GM19395 (cell line): ENCODE data around the gene FAIM2.

ENCODE experiments used
- ATAC-seq: cut with Tn5 transposase; IDR thresholded peaks from one replicate; pipeline ENCODE4 v1.9.1; 2021; ENCODE audit warnings: mild to moderate bottlenecking, moderate library complexity; ENCODE audit not compliant: unreplicated experiment

The FAIM2 gene

DNA sequence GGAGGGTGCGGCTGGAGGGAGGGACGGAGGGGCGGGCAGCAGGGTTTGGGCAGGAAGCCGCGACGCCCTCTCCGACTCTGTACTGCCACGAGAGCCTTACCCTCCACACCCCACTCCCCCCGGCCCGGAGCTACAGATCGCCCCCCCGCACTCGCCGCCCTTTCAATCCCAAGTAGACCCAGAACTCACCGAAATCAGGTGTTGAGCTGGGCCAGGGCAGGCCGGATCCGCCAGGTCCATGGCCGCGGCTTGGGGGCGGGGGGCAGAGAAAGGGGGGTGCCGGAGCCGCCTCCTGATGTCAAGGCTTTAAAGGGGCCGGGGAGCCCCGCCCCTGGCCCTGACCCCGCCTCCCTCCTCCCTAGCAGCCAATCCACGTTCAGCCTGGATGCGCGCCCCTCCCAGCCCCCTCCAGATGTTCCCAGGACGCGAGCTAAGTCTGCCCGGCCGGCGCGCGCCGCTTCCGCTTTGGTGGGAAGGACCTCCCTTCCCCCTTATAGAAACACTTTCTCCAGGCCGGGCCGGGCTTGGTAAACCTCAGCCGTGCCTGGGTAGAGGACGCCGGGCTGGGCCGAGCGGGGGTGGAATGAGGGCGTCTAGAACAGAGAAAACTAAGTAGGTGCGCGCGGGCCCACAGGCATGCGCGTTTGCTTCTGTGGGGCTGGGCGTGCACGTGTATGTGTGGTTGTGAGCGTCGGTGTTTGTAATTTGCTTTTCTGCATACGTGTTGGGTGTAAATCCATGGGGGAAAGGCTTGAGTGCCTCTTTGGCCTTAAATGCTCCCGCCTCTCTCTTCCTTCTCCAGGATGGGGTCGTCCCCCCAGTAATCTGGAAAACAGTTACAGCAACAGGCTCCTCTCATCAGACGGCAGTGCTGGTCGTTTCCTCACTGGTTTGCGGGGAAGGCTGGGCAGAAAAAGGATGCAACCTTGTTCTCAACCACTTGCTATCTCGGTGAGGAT, 75.3 kb downstream of the FAIM2 start, which contains the start of gene NCKAP5L:
Gene NCKAP5L, minus strand, starts transcription at position 281 of the 959 bp plus-strand sequence. CDS start 24,369 bp downstream, outside the sequence.
- ATAC-seq, result peak; percentile 86

DNA sequence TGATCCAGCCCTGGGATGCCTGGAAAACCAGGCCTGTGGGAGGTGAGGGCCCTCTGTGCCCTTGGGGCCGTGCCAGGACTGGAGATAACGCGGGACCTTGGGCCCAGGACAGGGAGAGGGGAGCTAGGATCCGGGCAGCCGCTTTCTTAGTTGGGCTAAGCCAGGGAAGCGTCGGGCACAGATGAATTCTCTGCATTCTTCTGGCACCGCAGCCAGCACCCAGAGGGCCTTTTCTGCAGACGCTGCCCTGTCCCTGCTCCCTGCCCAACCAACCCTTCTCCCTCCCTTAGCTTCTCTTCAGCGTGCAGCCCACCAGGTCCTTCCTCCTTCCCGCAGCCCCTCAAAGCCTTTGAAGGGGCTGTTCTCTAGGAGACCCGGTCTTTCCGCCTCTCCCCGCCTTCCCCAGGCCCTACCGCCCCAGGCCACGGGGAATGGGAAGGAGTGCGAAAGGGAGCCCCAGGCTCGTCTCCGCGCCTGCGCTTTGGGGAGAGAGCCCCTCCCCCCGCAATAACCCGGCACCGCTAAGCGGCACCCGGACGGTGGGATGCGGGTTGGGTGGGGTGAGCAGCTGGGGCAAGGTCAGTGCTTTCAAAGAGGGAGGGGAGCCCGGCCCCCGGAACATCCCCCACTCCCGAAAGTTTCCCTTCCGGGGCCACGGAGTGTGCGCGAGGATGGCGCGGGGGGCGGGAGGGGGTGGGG, 76.2 kb downstream of the FAIM2 start:
- ATAC-seq, result peak; percentile 14

DNA sequence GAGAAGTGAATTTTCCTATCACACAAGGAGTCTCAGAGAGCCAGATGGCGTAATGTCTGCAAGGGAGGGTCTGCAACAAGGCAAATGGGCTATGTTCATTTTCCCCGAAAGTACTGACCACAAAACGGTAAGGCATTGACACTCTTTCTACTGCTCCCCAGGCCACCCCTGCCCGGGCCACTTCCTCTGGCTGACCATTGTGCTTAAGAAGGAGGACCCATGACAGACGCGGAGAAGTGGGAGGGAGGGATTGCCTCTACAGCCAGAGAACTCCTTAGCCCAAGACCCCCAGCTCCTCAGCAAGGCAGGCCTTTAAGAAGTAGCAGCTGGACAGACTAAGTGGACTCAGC, 76.7 kb downstream of the FAIM2 start:
- no peak for ATAC-seq

DNA sequence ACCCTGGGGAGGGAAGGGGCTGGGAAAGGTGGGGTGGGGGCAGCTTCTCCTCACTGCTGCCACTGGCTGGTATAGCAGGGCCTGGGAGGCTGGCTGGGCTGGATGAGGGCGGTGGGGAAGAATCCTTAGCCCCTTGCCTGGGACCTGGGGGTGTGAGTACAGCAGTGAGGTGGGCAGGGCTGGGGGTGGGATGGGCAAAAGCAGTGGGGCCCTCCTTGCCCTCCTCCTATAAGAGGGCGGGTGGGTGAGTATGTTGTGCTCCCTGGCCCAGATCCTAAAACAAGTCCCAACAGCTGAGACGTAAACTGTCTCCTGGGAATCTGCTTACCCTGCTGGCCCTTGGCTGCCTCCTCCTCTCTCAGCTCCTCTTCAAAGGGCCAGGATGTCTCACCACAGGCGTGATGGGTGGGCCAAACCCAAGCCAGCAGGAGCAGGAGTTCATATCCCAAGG, 77.7 kb downstream of the FAIM2 start:
- no peak for ATAC-seq

DNA sequence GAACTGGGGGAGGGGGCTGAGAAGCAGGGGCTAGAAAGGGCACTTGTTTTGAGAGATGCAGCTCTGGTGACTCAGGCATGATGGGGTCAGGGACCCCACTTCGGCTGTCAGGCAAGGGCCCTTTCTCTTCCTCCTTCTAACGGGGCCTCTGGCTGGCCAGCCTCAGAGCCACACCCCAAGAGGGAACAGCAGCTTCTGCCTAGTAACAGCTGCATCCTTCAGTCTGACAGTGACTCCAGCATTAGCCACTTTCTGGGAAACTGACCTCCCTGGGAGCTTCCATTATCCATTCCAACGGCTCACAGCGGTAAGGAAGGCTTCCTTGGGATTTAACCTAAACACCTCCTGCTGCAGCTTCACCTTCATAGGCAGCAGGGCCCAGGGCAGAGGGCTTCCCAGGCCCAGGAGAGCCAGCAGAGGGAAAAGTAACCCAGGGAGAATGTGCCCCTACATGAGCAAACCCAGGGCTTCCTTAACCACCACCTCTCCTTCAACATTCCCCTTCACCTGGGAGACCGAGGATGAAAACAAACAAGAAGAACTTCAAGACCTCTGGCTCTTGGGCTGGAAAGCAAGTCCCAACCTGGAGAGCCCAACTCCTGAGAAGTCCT, 78.2 kb downstream of the FAIM2 start:
- no peak for ATAC-seq

DNA sequence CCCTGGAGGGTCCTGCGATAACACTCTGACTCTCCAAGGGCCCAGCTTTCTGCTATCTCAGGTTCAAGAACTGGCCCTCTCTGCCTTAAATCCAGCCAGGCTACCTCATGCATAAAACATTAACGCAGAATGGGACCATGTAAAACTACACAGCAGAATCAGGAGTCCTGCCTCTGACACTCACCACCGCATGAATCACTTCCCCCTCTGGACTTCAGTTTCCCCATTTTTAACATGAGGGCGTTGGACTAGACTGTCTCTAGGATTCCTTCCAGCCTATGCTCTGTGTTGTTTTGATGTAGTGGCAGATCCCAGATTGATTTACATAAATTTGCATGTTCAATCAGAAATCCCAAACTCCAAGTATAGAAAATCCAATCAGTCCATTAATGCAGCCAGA, 78.8 kb downstream of the FAIM2 start:
- no peak for ATAC-seq

DNA sequence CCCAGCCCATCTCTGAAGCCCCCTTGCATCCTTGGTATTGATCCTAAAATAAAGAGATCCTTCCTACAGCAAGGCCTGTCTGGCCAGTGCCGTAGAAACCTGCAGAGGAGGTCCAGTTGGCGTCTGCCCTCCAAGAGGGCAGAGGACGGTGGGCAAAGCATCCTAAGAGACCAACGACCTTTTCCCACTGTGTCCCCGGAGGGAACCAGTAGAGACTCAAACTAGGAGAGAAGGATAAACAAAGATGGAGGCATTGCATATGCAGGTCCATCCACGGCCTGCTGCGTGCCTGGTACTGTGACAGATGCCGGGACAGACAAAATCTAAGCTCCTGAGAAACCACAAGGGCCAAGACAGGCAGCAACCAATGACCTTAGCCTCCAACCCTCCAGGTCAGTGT, 79.3 kb downstream of the FAIM2 start:
- no peak for ATAC-seq

DNA sequence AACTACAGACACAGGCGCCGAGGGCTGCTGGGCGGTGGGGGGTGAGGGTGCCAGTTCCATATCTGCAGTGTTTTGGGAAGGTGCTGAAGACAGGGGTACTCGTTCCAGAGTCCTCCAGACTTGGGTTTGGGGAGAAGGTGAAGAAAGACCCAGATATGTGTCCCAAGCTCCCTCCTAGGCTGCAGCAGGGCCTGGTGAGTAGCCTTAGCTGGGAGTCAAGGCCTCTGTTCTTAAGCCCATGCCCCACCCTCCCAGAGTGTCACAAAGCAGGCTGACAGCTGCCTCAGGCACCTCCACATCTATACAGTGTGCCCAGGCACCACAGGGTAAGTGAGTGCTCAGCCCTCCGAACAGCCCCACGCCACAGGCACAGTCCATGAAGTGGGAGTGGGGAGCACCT, 79.7 kb downstream of the FAIM2 start:
- no peak for ATAC-seq

DNA sequence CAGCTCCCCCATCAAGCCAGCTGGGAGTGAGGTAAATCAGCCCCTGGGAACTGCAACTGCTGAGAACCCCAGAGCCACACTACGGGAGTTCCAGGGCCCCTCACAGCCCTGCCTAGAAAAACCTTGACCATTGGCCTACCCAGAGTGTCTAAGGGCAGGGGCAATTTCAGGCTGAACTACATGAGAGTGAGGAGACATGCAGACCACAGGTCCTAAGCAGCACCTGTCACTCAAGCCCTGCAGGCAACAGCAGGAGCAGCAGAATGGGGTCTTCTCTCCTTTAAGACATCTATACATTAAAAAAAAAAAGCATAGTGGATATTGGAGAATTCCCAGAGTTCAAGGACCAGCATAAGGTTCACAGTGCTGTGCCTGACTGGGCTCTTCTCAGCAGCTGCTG, 80.3 kb downstream of the FAIM2 start:
- ATAC-seq, result no peak

DNA sequence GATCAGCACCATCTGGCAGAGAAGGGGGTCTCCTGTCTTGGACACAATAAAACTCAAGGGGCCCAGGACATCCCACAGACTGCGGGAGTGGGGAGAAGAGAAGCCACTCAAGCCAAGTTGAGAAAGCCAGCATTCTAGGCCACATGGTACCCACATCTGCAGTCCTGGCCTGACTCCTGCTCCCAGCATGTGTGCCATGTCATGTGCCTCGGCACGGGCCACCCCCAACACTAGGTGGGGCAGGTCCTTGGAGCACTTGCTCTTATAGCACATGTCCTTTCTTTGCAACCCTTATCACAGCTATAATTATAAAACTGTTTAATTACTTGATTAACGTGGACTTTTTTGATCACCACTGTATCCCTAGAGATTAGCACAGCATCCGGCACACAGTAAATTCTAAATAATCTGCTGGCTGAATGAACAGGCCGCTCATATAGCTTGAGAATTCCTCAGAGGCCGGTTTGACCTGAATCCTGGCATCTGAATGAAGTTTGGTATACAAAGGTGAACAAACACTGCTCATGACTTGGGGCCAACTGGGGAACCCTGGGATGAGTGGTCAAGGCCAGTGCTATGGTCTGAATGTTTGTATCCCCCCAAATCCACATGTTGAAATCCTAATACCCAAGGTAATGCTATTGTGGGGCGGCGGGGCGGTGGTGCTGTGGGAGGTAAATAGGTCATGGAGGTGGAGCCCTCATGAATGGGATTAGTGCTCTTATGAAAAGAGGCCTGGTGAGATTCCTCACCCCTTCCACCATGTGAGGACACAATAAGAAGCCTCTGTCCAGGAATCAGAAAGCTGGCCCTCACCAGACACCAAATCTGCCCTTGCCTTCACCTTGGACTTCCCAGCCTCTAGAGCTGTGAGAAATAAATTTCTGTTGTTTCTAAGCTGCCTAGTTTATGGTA, 82.1 kb downstream of the FAIM2 start:
- no peak for ATAC-seq

DNA sequence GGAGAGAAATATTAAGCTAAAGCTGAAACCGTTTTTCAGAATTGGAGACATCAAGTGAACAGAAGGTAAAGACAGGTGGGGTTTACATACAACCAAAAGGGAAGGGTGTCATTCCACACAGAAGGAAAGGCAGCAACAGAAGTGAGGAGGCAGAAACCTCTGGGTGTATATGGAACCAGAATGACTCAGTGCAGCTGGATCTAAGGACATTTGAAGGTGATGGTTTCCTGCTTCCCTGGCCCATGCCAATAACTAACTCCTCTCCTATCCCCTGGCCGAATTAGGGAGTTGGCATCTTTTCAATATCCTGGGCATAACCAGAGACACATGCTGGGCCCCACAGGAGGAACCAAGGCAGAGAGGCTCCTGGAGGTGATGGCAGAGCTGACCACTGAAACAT, 83.9 kb downstream of the FAIM2 start:
- no peak for ATAC-seq

DNA sequence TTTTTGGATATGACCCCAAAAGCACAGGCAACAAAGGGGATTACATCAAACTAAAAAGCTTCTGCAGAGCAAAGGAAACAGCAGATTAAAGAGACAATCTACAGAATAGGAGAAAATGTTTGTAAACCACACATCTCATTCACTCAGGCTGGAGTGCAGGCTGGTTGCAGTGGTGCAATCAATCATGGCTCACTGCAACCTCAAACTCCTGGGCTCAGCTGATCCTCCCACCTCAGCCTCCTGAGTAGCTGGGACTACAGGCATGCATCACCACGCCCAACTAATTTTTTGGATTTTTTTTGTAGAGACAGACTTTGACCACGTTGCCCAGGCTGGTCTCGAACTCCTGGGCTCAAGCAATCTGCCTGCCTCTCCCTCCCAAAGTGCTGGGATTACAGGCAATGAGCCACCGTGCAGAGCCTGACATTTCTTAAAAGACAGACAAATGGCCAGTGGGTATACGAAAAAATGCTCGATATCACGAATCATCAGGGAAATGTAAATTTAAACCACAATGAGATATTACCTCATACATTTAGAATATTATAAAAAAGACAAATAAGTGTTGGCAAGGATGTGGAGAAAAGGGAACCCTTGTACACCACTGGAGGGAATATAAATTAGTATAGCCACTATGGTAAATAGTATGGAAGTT, 85.3 kb downstream of the FAIM2 start:
- ATAC-seq, result no peak
